Activated CD8-positive, alpha-beta T cell treated with anti-CD3 and anti-CD28 coated beads for 36 hours (primary cell): ENCODE measurements around the gene KRTAP10-9. TPM values are rescaled to one million over a fixed set of nuclear protein-coding genes. Genes with fewer than 3 reads are reported as not detected.

ENCODE experiments used
- ATAC-seq: fragments of 200-7000 bp; cut with Tn5 transposase; one replicate; pipeline ENCODE4 v1.10.0; 2021; ENCODE audit warnings: mild to moderate bottlenecking, moderate library complexity
- CTCF ChIA-PET: fragments of 350-600 bp; sonication (Branson Sonifier 250); formaldehyde crosslinking; loops from one replicate; lab custom pipeline; 2021; ENCODE audit warnings: antibody characterized with exemption; lab: Charles Lee
- POLR2A ChIA-PET: fragments of 350-600 bp; sonication (Branson Sonifier 250); formaldehyde crosslinking; loops from one replicate; lab custom pipeline; 2021; ENCODE audit warnings: antibody characterized with exemption; lab: Charles Lee
- DNase-seq: peaks from one replicate; pipeline ENCODE4 v3.0.0-alpha.2; 2020
- H3K27ac Mint-ChIP-seq: one replicate; pipeline ENCODE4 v1.8.0; 2021; ENCODE audit warnings: mild to moderate bottlenecking, mixed read lengths
- H3K27me3 Mint-ChIP-seq: one replicate; pipeline ENCODE4 v1.8.0; 2021; ENCODE audit warnings: mixed read lengths
- H3K36me3 Mint-ChIP-seq: one replicate; pipeline ENCODE4 v1.8.0; 2021; ENCODE audit warnings: low read depth, mixed read lengths
- H3K4me1 Mint-ChIP-seq: one replicate; pipeline ENCODE4 v1.8.0; 2021; ENCODE audit warnings: low read depth, mixed read lengths
- H3K4me3 Mint-ChIP-seq: one replicate; pipeline ENCODE4 v1.8.0; 2021; ENCODE audit warnings: mild to moderate bottlenecking, moderate library complexity, mixed read lengths
- H3K9me3 Mint-ChIP-seq: one replicate; pipeline ENCODE4 v1.8.0; 2021; ENCODE audit warnings: mixed read lengths
- CTCF ChIP-seq: fragments of 200-600 bp; IDR thresholded peaks from one replicate; pipeline ENCODE4 v1.8.0; 2022; ENCODE audit warnings: antibody characterized with exemption, mild to moderate bottlenecking
- intact Hi-C: fragments of 100-400 bp; cut with micrococcal nuclease; formaldehyde crosslinking; loops from one replicate; pipeline ENCODE4 v1.10.0; 2022
- total RNA-seq, 2 experiments: library from RNA; stranded (reverse); gene quantifications; one replicate each; pipeline ENCODE4 v1.2.3, GENCODE V29; 2021

The KRTAP10-9 gene
- total RNA-seq, 2 experiments from 2014 or later = not detected

GRCh38 chr21:44601596-44602462 is 25.1 kb upstream of the KRTAP10-9 start:
- Mint-ChIP-seq H3K27ac (no peak overlapping the region), H3K27me3 (peaks cover 3% of the 10 kb centered on the region), H3K4me1 (no peaks in the 10 kb centered on the region), H3K36me3 (no peaks in the 10 kb centered on the region), H3K4me3 (no peak overlapping the region), H3K9me3 (peaks cover 8% of the 10 kb centered on the region)
- ATAC-seq (no peak), DNase-seq (no peak)
- intact Hi-C loops = no loop called here
- ChIA-PET POLR2A (no interaction called here), CTCF (no interaction called here)
- no peak for TF ChIP-seq CTCF

- no peak for TF ChIP-seq CTCF
- intact Hi-C loops = no loop called here
- Mint-ChIP-seq H3K27me3 (peaks cover 3% of the 10 kb centered on the region), H3K9me3 (peaks cover 8% of the 10 kb centered on the region), H3K27ac (no peak overlapping the region), H3K36me3 (no peaks in the 10 kb centered on the region), H3K4me3 (no peak overlapping the region), H3K4me1 (no peaks in the 10 kb centered on the region)
- ChIA-PET POLR2A (no interaction called here), CTCF (no interaction called here)
- DNase-seq (no peak), ATAC-seq (no peak)
These were observed 24.4 kb upstream of the KRTAP10-9 start for GRCh38 chr21:44602463-44602850.

GRCh38 chr21:44603109-44603875 is 23.6 kb upstream of the KRTAP10-9 start:
- DNase-seq (no peak), ATAC-seq (no peak)
- ChIA-PET POLR2A (no interaction called here), CTCF (no interaction called here)
- Mint-ChIP-seq H3K4me1 (no peaks in the 10 kb centered on the region), H3K36me3 (no peaks in the 10 kb centered on the region), H3K27ac (no peak overlapping the region), H3K9me3 (peaks cover 8% of the 10 kb centered on the region), H3K27me3 (peaks cover 3% of the 10 kb centered on the region), H3K4me3 (no peak overlapping the region)
- intact Hi-C loops = no loop called here
- no peak for TF ChIP-seq CTCF

- CTCF ChIA-PET = no interaction called here
- no peak for TF ChIP-seq CTCF
- no peak for ATAC-seq
- Mint-ChIP-seq H3K27ac (no peak overlapping the region), H3K9me3 (peaks cover 4% of the 10 kb centered on the region), H3K4me1 (no peaks in the 10 kb centered on the region), H3K4me3 (no peak overlapping the region), H3K27me3 (peaks cover 3% of the 10 kb centered on the region), H3K36me3 (no peaks in the 10 kb centered on the region)
- POLR2A ChIA-PET = no interaction called here
- no peak for DNase-seq
- intact Hi-C loops = no loop called here
These were observed 23.0 kb upstream of the KRTAP10-9 start for GRCh38 chr21:44603911-44604310.

- no peak for DNase-seq
These were observed 20.4 kb upstream of the KRTAP10-9 start for GRCh38 chr21:44606495-44606894.

More at GRCh38 chr21:44606495-44606894, 20.4 kb upstream of the KRTAP10-9 start:
- Mint-ChIP-seq H3K4me1 (no peaks in the 10 kb centered on the region), H3K4me3 (no peak overlapping the region), H3K27ac (no peak overlapping the region), H3K9me3 (peaks cover 18% of the 10 kb centered on the region), H3K36me3 (no peaks in the 10 kb centered on the region), H3K27me3 (peaks cover 3% of the 10 kb centered on the region)
- ChIA-PET CTCF (no interaction called here), POLR2A (interaction anchor here (1.0 kb wide), 1 partner anchor 12 kb away, joined by 3 read pairs; no protein-coding TSS in a partner anchor)
- no peak for ATAC-seq
- intact Hi-C loops = no loop called here
- no peak for TF ChIP-seq CTCF
